Esophagus squamous epithelium (tissue), 5 donors: ENCODE data around the gene SPC24. TPM values are rescaled to one million over a fixed set of nuclear protein-coding genes. Genes with fewer than 3 reads are reported as not detected.

Experiments
- DNase-seq: peaks from one replicate; lab custom pipeline; 2025; lab: John Stamatoyannopoulos, UW
- H3K27ac ChIP-seq, 4 donors: fragments of 200-600 bp; sonication (generic); one replicate each; pipeline ENCODE4 v1.5.1; 2016 to 2019; ENCODE audit warnings: mild to moderate bottlenecking in 1 of 4
- H3K27me3 ChIP-seq, 4 donors: fragments of 200-600 bp; sonication (generic); 1 replicate in 3 of 4; 2 replicates in 1 of 4; pipeline versions ENCODE4 v1.5.1 to v1.6.0; 2017 to 2021; ENCODE audit warnings: antibody characterized with exemption in 1 of 4
- H3K36me3 ChIP-seq, 3 donors: fragments of 200-600 bp; sonication (generic); one replicate each; pipeline ENCODE4 v1.5.1; 2016 to 2019
- H3K4me1 ChIP-seq, 3 donors: fragments of 200-600 bp; sonication (generic); one replicate each; pipeline ENCODE4 v1.5.1; 2017 to 2019
- H3K4me3 ChIP-seq, 4 donors: fragments of 200-600 bp; sonication (generic); 1 replicate in 3 of 4; 2 replicates in 1 of 4; pipeline ENCODE4 v1.5.1; 2016 to 2019; ENCODE audit warnings: mild to moderate bottlenecking in 2 of 4, moderate library complexity in 1 of 4
- H3K9me3 ChIP-seq, 3 donors: fragments of 200-600 bp; sonication (generic); one replicate each; pipeline ENCODE4 v1.5.1; 2016 to 2019
- POLR2A ChIP-seq, 4 donors: fragments of 450-650 bp; IDR thresholded peaks; one replicate each; pipeline ENCODE4 v1.6.1; 2017; ENCODE audit warnings: antibody characterized with exemption in 4 of 4, mild to moderate bottlenecking in 4 of 4, moderate library complexity in 3 of 4
- WGBS, 2 donors: methylation state at CpG; one replicate each; pipeline ENCODE4 v1.1.5; 2018; 5-methylcytosine and 5-hydroxymethylcytosine counted together
- intact Hi-C: fragments of 100-400 bp; cut with DNase I; formaldehyde crosslinking; loops from one replicate; pipeline ENCODE4 v1.15.0; 2022
- total RNA-seq, 4 donors: library from RNA; depleted of rRNA; stranded (reverse); fragments of >200 nt; gene quantifications; one replicate each; pipeline ENCODE4 v1.1.0, GENCODE V29; 2016
- TF ChIP-seq, protein P1 (sequence below), 6 experiments: fragments of 450-650 bp in 4 of 6; fragments of 200-600 bp in 2 of 6; sonication (generic) in 2 of 6; IDR thresholded peaks; one replicate each; pipeline ENCODE4 v1.5.1; 2016 to 2019; ENCODE audit warnings: antibody characterized with exemption in 6 of 6, mild to moderate bottlenecking in 4 of 6, moderate library complexity in 4 of 6
- donor health status: DM: yes; HTN: yes; CAD: no.

The SPC24 gene
- total RNA-seq, 4 donors from 2014 or later: 2.9 to 10.9 (median 6.3) TPM

DNA sequence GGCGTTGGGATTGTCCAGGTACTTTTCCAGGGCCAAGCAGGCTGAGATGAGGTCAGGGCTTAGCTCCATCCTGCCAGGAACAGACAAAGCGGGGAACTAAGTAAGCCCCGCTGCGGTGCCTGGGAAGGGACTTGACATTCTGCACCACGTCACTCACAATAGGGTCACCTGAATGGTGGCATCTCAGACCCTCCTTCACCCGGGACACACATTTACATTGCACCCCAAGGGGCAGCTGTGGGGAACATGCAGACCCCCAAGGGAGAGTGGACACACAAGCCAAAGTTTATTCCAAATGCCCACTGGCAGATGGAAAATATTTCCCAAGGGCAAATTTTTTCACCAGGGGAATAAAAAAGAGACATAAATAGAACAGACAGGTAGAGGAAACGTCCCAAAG is 20.3 kb upstream of the SPC24 start:
- WGBS, 2 donors: 80 to 90% methylated on average over 4 to 7 of the region's 7 CpGs
- intact Hi-C loops: no loop called here
- Histone ChIP-seq H3K9me3 (no peaks in the 10 kb centered on the region), H3K4me1 (peaks cover 6 to 25% (median 11%) of the 10 kb centered on the region in 3 donors), H3K36me3 (peaks cover 12 to 75% (median 18%) of the 10 kb centered on the region in 3 donors), H3K27me3 (no peaks in the 10 kb centered on the region), H3K4me3 (no peak overlapping the region), H3K27ac (peak overlapping the region in 1 of 4 donors; percentile 28)
- TF ChIP-seq, protein P1, sequence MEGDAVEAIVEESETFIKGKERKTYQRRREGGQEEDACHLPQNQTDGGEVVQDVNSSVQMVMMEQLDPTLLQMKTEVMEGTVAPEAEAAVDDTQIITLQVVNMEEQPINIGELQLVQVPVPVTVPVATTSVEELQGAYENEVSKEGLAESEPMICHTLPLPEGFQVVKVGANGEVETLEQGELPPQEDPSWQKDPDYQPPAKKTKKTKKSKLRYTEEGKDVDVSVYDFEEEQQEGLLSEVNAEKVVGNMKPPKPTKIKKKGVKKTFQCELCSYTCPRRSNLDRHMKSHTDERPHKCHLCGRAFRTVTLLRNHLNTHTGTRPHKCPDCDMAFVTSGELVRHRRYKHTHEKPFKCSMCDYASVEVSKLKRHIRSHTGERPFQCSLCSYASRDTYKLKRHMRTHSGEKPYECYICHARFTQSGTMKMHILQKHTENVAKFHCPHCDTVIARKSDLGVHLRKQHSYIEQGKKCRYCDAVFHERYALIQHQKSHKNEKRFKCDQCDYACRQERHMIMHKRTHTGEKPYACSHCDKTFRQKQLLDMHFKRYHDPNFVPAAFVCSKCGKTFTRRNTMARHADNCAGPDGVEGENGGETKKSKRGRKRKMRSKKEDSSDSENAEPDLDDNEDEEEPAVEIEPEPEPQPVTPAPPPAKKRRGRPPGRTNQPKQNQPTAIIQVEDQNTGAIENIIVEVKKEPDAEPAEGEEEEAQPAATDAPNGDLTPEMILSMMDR (IDR thresholded peaks at IDR 0.05): no peak
- TF ChIP-seq POLR2A (IDR thresholded peaks at IDR 0.05): no peak
- DNase-seq: no peak

DNA sequence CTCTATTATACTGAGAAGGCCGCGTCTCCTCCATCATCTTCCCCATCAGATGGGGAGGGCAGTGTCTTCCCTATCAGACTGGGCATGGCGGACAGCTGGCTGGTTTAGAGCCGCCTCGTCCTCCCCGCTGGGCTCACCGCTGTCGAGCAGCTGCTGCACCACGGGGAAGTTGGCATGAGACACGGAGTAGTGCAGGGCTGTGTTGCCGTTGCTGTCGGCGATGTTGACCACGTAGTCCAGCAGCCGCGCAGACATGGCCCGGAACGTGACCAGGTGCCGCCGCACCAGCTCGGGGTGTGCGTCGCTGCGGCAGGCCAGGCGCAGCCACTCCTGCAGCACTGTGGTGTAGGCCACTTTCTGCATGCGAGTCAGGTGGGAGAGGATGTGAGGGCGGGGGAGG is 18.8 kb upstream of the SPC24 start:
- Histone ChIP-seq H3K4me1 (peaks cover 0 to 26% (median under 1%) of the 10 kb centered on the region in 3 donors), H3K27ac (no peak overlapping the region), H3K27me3 (no peaks in the 10 kb centered on the region), H3K36me3 (peaks cover 18 to 91% (median 20%) of the 10 kb centered on the region in 3 donors), H3K9me3 (no peaks in the 10 kb centered on the region), H3K4me3 (no peak overlapping the region)
- 91 to 94% methylated on average over 4 to 13 of the region's 27 CpGs for WGBS, 2 donors
- TF ChIP-seq, protein P1 (IDR thresholded peaks at IDR 0.05): no peak
- TF ChIP-seq POLR2A (IDR thresholded peaks at IDR 0.05): no peak
- intact Hi-C loops: no loop called here
- no peak for DNase-seq

DNA sequence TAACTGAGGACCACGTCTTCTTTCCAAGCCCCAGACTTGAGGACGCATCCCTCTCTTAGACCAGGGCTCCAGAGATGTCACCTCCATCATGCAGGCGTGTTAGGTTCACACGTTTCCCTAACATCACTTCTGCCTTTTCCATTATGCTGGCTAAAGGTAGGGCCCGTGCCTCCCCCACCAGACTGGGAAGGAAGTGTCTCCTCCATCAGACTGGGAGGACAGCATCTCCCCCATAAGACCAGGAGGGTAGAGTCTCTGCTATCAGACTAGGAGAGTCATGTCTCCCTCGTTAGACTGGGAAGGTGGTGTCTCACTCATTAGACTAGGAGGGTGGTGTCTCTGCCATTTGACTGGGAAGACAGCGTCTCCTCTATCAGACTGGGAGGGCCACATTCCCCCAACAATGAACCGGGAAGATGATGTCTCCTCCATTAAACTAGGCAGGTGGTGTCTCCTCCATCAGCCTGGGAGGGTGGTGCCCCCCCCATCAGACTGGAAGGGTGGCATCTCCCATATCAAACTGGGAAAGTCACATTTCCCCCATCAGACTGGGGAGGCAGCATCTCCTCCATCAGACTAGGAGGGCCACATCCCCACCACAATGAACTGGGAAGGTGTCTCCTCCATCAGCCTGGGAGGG is 18.1 kb upstream of the SPC24 start:
- Histone ChIP-seq H3K27me3 (no peaks in the 10 kb centered on the region), H3K36me3 (peaks cover 17 to 95% (median 23%) of the 10 kb centered on the region in 3 donors), H3K27ac (peak overlapping the region in 3 of 4 donors; percentile 9 to 46 (median 35)), H3K4me1 (peaks cover 0 to 26% (median 3%) of the 10 kb centered on the region in 3 donors), H3K4me3 (no peak overlapping the region), H3K9me3 (no peaks in the 10 kb centered on the region)
- intact Hi-C loops: no loop called here
- DNase-seq: no peak
- TF ChIP-seq, protein P1 (IDR thresholded peaks at IDR 0.05): no peak
- TF ChIP-seq POLR2A (IDR thresholded peaks at IDR 0.05): no peak
- WGBS, 2 donors: 73 to 93% methylated on average over 5 to 7 of the region's 8 CpGs

DNA sequence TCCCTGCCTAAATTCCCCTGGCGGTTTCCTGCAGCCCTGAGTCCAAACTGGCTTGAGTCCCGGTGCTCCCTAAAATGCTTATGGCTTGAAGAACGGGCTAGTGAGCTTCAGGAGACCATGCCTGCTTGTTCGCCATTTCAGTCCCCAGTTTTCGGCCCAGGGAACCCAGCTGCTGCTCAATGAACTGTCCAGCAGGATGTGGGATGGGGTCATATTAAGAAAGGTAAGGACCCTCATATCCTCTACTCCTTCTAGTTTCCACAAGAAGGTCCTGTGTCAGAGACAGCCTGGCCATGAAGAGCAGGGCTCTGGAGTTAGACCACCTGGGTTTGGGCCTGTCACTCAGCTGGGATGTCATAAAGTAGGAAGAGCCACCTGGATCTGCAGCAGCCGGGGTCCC is 17.0 kb upstream of the SPC24 start:
- no peaks in the 10 kb centered on the region for H3K27me3 ChIP-seq
- intact Hi-C loops: no loop called here
- no peaks in the 10 kb centered on the region for H3K9me3 ChIP-seq
- TF ChIP-seq, protein P1 (IDR thresholded peaks at IDR 0.05): no peak
- DNase-seq: no peak
- peaks cover 0 to 32% (median 9%) of the 10 kb centered on the region in 3 donors for H3K4me1 ChIP-seq
- H3K27ac ChIP-seq: peak overlapping the region in 3 of 4 donors; percentile 6 to 46 (median 35)
- 60 to 75% methylated on average over 1 to 6 of the region's 6 CpGs for whole genome bisulfite sequencing, 2 donors
- H3K36me3 ChIP-seq: peaks cover 12 to 92% (median 23%) of the 10 kb centered on the region in 3 donors
- H3K4me3 ChIP-seq: no peak overlapping the region

DNA sequence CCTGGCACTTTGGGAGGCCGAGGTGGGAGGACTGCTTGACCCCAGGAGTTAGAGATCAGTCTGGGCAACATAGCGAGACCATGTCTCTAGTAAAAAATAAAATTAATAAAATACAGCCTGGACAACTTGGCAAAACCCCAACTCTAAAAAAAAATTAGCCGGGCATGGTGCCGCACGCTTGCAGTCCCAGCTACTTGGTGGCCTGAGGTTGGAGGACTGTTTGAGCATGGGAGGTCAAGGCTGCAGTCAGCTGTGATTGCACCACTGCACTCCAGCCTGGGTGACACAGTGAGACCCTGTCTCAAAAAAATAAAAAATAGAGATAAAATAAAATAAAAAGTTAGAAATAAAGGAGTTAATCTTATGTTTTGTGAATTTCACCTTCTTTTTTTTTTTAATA is 15.6 kb upstream of the SPC24 start:
- intact Hi-C loops: no loop called here

More for the DNA sequence above, 15.6 kb upstream of the SPC24 start:
- 77 to 78% methylated on average over 5 of the region's 5 CpGs for WGBS, 2 donors
- Histone ChIP-seq H3K4me1 (peaks cover 0 to 47% (median 16%) of the 10 kb centered on the region in 3 donors), H3K9me3 (no peaks in the 10 kb centered on the region), H3K27ac (peak overlapping the region in 3 of 4 donors; percentile 84 to 88 (median 85)), H3K36me3 (peaks cover 12 to 87% (median 19%) of the 10 kb centered on the region in 3 donors), H3K4me3 (no peak overlapping the region), H3K27me3 (no peaks in the 10 kb centered on the region)
- TF ChIP-seq POLR2A (IDR thresholded peaks at IDR 0.05): no peak
- TF ChIP-seq, protein P1 (IDR thresholded peaks at IDR 0.05): no peak
- no peak for DNase-seq
